ENCODE data around the gene TOP2B.
A peak's percentile ranks its signal among the peaks of the same experiment; 100 is the strongest.

The TOP2B gene, protein sequence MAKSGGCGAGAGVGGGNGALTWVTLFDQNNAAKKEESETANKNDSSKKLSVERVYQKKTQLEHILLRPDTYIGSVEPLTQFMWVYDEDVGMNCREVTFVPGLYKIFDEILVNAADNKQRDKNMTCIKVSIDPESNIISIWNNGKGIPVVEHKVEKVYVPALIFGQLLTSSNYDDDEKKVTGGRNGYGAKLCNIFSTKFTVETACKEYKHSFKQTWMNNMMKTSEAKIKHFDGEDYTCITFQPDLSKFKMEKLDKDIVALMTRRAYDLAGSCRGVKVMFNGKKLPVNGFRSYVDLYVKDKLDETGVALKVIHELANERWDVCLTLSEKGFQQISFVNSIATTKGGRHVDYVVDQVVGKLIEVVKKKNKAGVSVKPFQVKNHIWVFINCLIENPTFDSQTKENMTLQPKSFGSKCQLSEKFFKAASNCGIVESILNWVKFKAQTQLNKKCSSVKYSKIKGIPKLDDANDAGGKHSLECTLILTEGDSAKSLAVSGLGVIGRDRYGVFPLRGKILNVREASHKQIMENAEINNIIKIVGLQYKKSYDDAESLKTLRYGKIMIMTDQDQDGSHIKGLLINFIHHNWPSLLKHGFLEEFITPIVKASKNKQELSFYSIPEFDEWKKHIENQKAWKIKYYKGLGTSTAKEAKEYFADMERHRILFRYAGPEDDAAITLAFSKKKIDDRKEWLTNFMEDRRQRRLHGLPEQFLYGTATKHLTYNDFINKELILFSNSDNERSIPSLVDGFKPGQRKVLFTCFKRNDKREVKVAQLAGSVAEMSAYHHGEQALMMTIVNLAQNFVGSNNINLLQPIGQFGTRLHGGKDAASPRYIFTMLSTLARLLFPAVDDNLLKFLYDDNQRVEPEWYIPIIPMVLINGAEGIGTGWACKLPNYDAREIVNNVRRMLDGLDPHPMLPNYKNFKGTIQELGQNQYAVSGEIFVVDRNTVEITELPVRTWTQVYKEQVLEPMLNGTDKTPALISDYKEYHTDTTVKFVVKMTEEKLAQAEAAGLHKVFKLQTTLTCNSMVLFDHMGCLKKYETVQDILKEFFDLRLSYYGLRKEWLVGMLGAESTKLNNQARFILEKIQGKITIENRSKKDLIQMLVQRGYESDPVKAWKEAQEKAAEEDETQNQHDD (N-terminal part only)

DNA sequence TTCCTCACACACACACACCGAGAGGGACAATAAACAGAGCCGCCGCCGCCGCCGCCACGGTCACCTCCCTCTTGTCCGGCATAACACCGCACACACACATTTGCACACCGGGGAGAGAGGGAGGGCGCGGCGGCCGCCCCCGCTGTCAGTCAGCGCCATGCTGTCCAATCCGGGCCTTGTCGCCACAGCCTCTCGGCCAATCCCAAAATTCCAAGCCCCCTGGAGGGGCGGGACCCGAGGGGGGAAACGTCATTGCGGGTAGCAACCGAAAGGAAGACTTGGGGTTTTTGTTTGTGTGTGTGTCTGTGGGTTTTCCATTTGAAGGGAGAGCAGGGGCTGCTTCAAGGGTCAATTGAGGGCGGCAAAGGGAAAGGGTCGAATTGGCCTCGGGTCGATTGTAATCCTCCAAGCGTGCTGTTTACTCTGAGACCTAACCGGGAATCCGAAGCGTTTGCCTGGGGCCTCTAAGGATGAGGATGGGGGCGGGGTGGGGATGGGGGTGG is at the start of gene TOP2B:
TSS of gene TOP2B (minus strand) at position 96 of the 503 bp plus-strand sequence. CDS start 610 bp downstream, outside the sequence.
- DNase-seq (ENCODE audit: low spot score): peak; percentile 96

DNA sequence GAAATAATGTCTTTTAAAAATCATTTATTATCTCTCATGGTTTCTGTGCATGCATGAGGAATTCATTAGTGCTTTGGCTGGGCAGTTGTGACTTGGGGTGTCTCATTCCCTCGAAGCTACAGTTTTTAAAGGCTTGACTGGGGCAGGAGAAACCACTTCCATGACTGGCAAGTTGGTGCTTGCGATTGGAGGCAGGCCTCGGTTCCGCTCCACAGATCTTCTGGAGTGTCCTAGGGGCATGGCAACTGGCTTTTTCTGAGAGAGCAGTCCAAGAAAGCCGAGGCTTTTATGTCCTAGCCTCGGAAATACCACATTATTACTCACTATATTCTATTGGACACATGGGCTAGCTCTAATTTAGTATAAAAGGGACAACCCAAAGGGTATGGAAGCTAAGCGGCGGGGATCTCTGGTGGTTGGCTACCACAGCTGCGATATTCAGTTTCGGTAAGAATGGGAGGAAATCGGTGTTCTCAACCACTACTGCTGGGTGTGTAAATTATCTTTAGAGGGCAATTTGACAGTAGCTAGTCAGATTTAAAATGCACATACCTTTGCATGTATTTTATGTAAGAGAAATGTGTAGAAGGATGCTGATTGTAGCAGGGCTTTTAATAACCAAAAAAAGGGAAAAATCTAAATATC is 48.8 kb upstream of the TOP2B start:
- DNase-seq (ENCODE audit: low spot score): no peak

DNA sequence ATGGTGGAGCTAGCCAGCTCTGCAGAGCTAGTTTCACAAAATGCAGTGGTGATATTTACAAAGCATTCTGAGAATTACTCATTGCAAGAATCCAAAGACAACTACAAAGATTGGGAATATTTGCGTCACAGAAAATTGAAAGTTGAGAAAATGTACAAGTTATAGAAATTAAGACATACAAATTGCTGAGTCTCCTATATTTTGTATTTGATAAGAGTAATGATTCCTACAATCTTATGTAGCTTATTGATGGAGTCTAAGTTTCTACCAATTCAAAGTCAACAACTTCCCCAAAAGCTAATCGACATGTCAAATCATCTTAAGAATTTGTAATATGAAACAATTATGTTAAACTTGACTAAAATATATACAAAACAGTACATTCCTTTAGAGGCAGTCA is 46.4 kb upstream of the TOP2B start:
- DNase-seq (ENCODE audit: low spot score): no peak

GRCh38 chr3:25708036-25708435 is 43.3 kb upstream of the TOP2B start:
- DNase-seq (ENCODE audit: low spot score): no peak

- DNase-seq (ENCODE audit: low spot score): no peak
Measured at GRCh38 chr3:25707268-25707926, 42.7 kb upstream of the TOP2B start.

DNA sequence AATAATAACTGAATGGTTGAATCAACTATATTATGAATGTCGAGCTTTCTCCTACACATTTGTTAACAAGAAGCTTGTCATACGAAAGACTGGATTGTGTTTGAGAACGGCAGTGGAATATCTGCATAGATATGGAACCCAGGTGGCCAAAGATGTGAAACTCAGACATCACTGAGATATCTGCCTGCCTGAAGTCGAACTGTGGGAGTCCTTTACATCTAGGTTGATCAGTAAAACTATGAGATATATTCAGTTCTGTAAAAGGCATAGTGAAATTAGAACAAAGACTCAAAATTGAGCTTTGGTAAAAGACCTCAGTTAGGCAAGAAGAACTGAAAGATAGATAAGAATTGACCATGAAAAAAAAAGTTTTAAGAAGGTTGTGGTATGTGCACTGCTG is 41.5 kb upstream of the TOP2B start:
- no peak for DNase-seq (ENCODE audit: low spot score)

DNA sequence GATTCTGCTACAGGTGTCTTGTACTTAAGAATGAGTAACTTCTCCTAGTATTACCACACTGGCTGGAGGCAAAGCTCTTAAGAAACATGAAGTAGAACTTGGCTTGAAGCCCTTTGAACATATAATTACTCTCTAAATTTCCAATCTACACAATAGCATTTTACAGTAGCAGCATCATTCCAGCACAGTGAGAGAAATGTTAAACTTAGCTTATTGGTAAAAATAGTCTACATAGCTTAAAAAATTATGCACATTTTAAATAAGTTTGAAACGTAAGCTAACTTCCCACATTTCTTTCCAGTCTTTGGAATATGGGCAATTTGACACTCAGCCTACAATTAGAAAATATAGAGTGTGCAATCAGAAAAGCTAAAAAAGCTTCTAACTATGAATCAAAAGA is 32.8 kb upstream of the TOP2B start:
- DNase-seq (ENCODE audit: low spot score): no peak

DNA sequence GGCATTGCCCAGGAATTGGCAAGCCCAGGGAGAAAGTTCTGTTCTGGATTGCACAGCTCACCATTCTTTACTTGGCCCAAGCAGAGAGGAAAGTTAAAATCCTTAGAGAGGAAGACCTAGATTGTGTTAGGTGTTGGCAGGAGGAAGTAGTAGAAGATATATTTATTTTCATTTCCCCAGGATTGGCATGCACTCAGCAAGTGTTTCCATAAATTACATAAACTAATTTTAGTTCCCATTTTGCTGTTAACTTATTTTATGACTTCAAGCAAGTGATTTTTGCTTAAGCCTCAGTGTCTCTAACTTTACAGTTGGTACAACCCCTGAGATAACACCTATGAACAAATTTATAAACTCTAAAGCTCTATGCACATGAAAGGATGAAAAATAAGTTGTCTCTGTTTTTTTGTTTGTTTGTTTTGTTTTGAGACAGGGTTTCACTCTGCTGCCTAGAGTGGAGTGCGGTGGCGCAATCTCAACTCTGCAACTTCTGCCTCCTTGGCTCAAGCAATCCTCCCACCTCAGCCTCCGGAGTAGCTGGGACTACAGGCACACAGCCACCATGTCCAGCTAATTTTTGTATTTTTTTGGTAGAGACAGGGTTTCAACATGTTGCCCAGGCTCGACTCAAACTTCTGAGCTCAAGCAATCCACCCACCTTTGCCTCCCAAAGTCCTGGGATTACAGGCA is 31.2 kb upstream of the TOP2B start:
- no peak for DNase-seq (ENCODE audit: low spot score)

GRCh38 chr3:25693238-25693637 is 28.5 kb upstream of the TOP2B start:
- no peak for DNase-seq (ENCODE audit: low spot score)

DNA sequence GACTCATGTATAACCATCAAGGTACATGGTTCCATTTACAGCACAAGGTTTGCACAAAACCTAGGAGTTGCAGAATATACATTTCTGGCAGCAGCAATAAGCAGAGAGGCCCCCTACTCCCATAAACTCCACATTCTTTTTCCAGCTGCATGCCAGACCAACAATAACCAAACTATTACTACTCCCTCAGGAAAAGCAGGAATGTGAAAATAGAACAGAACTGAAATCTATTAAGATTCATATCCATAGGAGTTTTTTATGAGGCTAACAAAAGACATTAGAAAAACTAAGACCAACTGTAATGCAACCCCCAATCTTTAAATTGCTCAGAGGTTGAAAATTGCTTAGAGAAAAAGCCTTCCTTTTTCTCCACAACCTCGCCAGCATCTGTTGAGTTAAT is 27.6 kb upstream of the TOP2B start:
- DNase-seq (ENCODE audit: low spot score): no peak

GRCh38 chr3:25690768-25691533 is 26.2 kb upstream of the TOP2B start:
- no peak for DNase-seq (ENCODE audit: low spot score)

- no peak for DNase-seq (ENCODE audit: low spot score)
Measured at GRCh38 chr3:25689226-25689625, 24.5 kb upstream of the TOP2B start.

- DNase-seq (ENCODE audit: low spot score): no peak
Measured at GRCh38 chr3:25687742-25688141, 23.0 kb upstream of the TOP2B start.

DNA sequence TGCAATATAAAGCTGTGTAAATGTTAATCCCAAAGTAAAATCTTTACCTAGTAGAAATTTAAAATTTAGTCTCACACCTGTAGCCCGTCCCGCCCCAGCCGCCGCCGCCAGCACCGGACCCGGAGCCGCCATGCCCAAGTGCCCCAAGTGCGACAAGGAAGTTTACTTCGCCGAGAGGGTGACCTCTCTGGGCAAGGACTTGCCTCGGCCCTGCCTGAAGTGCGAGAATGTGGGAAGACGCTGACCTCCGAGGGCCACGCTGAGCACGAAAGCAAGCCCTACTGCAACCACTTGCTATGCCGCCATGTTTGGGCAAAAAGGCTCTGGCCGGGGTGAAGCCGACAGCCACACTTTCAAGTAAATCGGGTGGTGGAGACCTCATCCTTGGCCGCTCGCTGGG is 22.1 kb upstream of the TOP2B start:
- no peak for DNase-seq (ENCODE audit: low spot score)

GRCh38 chr3:25683882-25684281 is 19.2 kb upstream of the TOP2B start:
- DNase-seq (ENCODE audit: low spot score): no peak

DNA sequence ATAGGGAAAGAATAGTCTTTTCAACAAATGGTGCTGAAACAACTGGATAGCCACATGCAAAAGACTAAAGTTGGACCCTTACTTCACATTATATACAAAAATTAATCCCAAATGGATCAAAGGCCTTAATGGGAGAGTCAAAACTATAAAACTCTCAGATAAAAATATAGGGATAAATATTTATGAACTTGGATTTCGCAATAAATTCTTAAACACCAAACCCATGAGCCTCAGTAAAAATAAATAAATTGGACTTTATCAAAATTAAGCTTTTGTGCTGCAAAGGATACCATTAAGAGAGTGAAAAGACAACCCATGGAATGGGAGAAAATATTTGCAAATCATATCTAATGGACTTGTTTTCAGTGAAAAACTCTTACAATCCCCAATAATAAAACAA is 18.7 kb upstream of the TOP2B start:
- no peak for DNase-seq (ENCODE audit: low spot score)

DNA sequence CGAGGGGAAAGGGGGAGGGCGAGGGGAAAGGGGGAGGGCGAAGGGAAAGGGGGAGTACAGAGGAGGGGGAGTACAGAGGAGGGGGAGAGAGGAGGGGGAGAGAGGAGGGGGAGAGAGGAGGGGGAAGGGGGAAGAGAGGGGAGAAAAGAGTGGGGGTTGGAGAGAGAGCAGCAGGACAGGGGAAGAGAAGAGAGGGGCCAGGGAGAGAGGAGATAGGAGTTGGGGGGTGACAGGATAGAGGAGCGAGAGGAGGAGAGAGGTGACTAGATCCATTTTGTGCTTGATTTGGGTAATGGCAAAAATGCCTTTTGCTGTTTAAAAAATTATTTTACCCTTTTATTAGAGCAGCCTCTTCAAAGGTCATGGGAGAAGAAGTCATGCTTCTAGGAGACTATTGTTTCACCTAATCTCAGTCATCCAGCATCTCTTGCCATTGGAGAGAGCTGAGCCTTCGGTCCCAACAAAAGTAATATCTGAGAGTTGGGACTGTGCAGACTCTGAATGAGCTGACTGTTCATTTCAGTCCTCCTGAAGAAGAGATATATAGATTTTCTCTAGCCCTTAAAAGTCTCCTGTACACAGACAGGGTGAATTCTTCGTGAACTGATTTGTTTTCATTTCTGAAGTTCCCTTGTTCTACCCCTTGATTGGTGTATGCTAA is 15.1 kb upstream of the TOP2B start:
- no peak for DNase-seq (ENCODE audit: low spot score)

DNA sequence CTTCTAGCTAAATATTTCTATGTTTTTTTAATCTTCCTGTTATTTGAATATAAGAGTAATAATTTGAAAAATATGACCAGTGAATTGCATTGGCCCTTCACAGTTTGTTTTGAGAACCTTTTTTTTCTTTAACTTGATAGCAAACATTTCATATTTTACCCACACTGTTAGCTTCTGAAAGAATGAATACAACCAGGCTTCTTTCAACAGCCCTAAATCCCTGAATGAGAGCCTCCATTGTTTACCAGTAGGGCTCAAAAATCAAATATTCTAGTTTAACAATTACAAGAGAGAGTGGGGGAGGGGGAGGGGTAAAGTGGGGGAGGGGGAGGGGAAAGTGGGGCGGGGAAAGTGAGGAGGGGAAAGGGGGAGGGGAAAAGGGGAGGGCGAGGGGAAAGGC is 14.5 kb upstream of the TOP2B start:
- no peak for DNase-seq (ENCODE audit: low spot score)

DNA sequence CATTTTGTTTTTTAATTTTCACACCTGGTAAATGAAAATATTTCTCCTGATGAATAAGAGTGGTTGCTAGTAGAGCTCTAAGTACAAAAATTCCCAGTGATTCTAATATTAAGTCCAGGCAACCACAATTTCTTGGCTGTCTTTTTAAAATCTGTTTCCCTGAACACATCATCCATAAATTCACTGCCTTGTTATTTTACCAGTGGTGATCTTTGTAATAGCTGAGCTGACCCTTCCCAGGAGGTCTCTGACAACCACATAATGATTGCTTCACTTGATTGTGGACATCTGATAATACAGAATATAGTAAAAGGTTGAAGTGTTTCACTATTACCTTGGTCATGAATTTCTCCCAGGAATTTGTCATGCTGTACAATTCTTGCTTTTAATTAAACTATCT is 13.9 kb upstream of the TOP2B start:
- no peak for DNase-seq (ENCODE audit: low spot score)

DNA sequence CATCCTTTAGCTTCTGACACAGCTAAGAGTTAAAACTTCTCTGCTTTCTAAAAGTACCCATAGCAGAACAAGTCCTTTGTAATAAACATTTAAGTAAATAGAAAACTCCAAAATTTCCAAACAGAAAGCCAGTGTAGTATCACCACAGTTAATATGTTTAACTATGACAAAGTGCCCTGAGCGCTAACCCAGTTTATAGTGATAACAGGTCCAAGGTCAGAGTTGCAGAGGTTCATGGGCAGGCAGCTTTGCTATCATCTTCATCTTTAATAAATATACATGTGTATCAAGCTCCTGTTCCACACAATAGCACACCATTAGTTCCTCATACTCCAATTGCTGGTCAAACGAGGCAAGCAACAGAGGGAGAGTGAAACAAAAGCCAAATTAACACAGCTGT is 12.4 kb upstream of the TOP2B start:
- no peak for DNase-seq (ENCODE audit: low spot score)
